Activated CD4-positive, CD25-positive, alpha-beta regulatory T cell (primary cell): ENCODE data around the gene KRTAP21-3.
"Not testable (repeated sequence)": the region's sequence is repeated elsewhere in the genome, so short reads cannot be mapped to it uniquely, and the experiment has no call there.

Experiments used
- DNase-seq, 4 experiments: peaks; one replicate each; lab custom pipeline; 2025; lab: John Stamatoyannopoulos, UW

Gene KRTAP21-3

GRCh38 chr21:30718239-30718909 is at the start of gene KRTAP21-3:
Gene KRTAP21-3, minus strand, starts transcription at chr21:30718777. Its CDS starts 18 bp downstream, at chr21:30718759.
- DNase-seq = no peak

- DNase-seq = no peak
Measured at GRCh38 chr21:30760776-30761175, 42.2 kb upstream of the KRTAP21-3 start.

- no peak for DNase-seq
Measured at GRCh38 chr21:30758306-30758705, 39.7 kb upstream of the KRTAP21-3 start.

GRCh38 chr21:30755328-30755727 is 36.8 kb upstream of the KRTAP21-3 start, which contains the start of gene KRTAP21-1:
Gene KRTAP21-1, minus strand, starts transcription at chr21:30755428. Its CDS starts 50 bp downstream, at chr21:30755378.
- not testable (repeated sequence) for DNase-seq

- no peak for DNase-seq
Measured at GRCh38 chr21:30747159-30747558, 28.6 kb upstream of the KRTAP21-3 start, which contains the start of gene KRTAP21-2. Gene KRTAP21-2, minus strand, starts transcription at chr21:30747259. Its CDS starts 57 bp downstream, at chr21:30747202.

GRCh38 chr21:30740462-30740861 is 21.9 kb upstream of the KRTAP21-3 start:
- no peak for DNase-seq

GRCh38 chr21:30733026-30733425 is 14.4 kb upstream of the KRTAP21-3 start:
- DNase-seq = no peak

GRCh38 chr21:30726726-30727125 is 8.1 kb upstream of the KRTAP21-3 start:
- no peak for DNase-seq

GRCh38 chr21:30719401-30719800 is 824 bp upstream of the KRTAP21-3 start:
- no peak for DNase-seq

GRCh38 chr21:30717105-30717504 is 1.5 kb downstream of the KRTAP21-3 start:
- no peak for DNase-seq

GRCh38 chr21:30714946-30715345 is 3.6 kb downstream of the KRTAP21-3 start:
- no peak for DNase-seq

GRCh38 chr21:30714456-30714855 is 4.1 kb downstream of the KRTAP21-3 start:
- no peak for DNase-seq

GRCh38 chr21:30713766-30714165 is 4.8 kb downstream of the KRTAP21-3 start:
- DNase-seq = no peak

GRCh38 chr21:30710499-30710898 is 8.1 kb downstream of the KRTAP21-3 start:
- DNase-seq = no peak

- DNase-seq = no peak
Measured at GRCh38 chr21:30707409-30707808, 11.2 kb downstream of the KRTAP21-3 start.

GRCh38 chr21:30695956-30696355 is 22.6 kb downstream of the KRTAP21-3 start:
- DNase-seq = no peak

- DNase-seq = no peak
Measured at GRCh38 chr21:30689822-30690221, 28.8 kb downstream of the KRTAP21-3 start.

GRCh38 chr21:30684506-30684905 is 34.1 kb downstream of the KRTAP21-3 start:
- no peak for DNase-seq

GRCh38 chr21:30680586-30680985 is 38.0 kb downstream of the KRTAP21-3 start:
- no peak for DNase-seq

- no peak for DNase-seq
Measured at GRCh38 chr21:30676737-30677136, 41.8 kb downstream of the KRTAP21-3 start.

- no peak for DNase-seq
Measured at GRCh38 chr21:30674312-30674711, 44.3 kb downstream of the KRTAP21-3 start.

- DNase-seq = no peak
Measured at GRCh38 chr21:30672985-30673650, 45.5 kb downstream of the KRTAP21-3 start.

GRCh38 chr21:30668776-30669175 is 49.8 kb downstream of the KRTAP21-3 start:
- no peak for DNase-seq
